ENCODE data around the gene RIN3. TPM values are rescaled to one million over a fixed set of nuclear protein-coding genes. Genes with fewer than 3 reads are reported as not detected.

The RIN3 gene
- total and polyA plus RNA-seq, 10 donors = 17.2 to 117 (median 75.7) TPM

- TF ChIP-seq POLR2AphosphoS5 (IDR thresholded peaks at IDR 0.05) = peak in 1 of 3 donors; percentile 67
- TF ChIP-seq CTCF (IDR thresholded peaks at IDR 0.05 in 8 of 11, conservative IDR thresholded peaks at IDR 0.05 in 3 of 11) = no peak
- WGBS, 5 donors = 7 to 10% (median 9%) methylated on average over 37 to 81 of the region's 81 CpGs
- peak; percentile 89 for DNase-seq
- no peaks in the 10 kb centered on the region for H3K9me3 ChIP-seq
- H3K4me3 ChIP-seq = peak overlapping the region; percentile 63 to 87 (median 76)
- H3K27ac ChIP-seq = peak overlapping the region; percentile 77 to 97 (median 92)
- peaks cover 19 to 83% (median 66%) of the 10 kb centered on the region in 6 donors for H3K4me1 ChIP-seq
- intact Hi-C loops (cut with DNase I; ENCODE audit: low total_unique reads) = no loop called here
- peaks cover 0 to 10% (median 0%) of the 10 kb centered on the region in 6 donors for H3K36me3 ChIP-seq
- peaks cover 0 to 19% (median 0%) of the 10 kb centered on the region in 7 donors for H3K27me3 ChIP-seq (replicated peaks in 1 of 7)
These were observed 624 bp downstream of the RIN3 start for GRCh38 chr14:92513966-92514843.

GRCh38 chr14:92514844-92515514, 1.4 kb downstream of the RIN3 start:
- Histone ChIP-seq H3K27me3 (replicated peaks in 1 of 7) (peaks cover 0 to 19% (median 0%) of the 10 kb centered on the region in 7 donors), H3K36me3 (peaks cover 0 to 10% (median 0%) of the 10 kb centered on the region in 6 donors), H3K27ac (peak overlapping the region; percentile 77 to 97 (median 92)), H3K4me3 (peak overlapping the region; percentile 63 to 87 (median 76)), H3K4me1 (peaks cover 19 to 89% (median 74%) of the 10 kb centered on the region in 6 donors), H3K9me3 (no peaks in the 10 kb centered on the region)
- peak; percentile 74 for DNase-seq
- WGBS, 5 donors = 44 to 55% (median 52%) methylated on average over 11 to 15 of the region's 15 CpGs
- intact Hi-C loops (cut with DNase I; ENCODE audit: low total_unique reads) = no loop called here
- TF ChIP-seq POLR2AphosphoS5 (IDR thresholded peaks at IDR 0.05) (no peak), POLR2A (IDR thresholded peaks at IDR 0.05) (no peak), CTCF (IDR thresholded peaks at IDR 0.05 in 8 of 11, conservative IDR thresholded peaks at IDR 0.05 in 3 of 11) (no peak)

GRCh38 chr14:92515546-92516343, 2.2 kb downstream of the RIN3 start:
- intact Hi-C loops (cut with DNase I; ENCODE audit: low total_unique reads) = no loop called here
- H3K9me3 ChIP-seq = no peaks in the 10 kb centered on the region
- no peak for TF ChIP-seq POLR2AphosphoS5 (IDR thresholded peaks at IDR 0.05)
- TF ChIP-seq POLR2A (IDR thresholded peaks at IDR 0.05) = no peak
- TF ChIP-seq CTCF (IDR thresholded peaks at IDR 0.05 in 8 of 11, conservative IDR thresholded peaks at IDR 0.05 in 3 of 11) = no peak
- H3K4me1 ChIP-seq = peaks cover 19 to 96% (median 76%) of the 10 kb centered on the region in 6 donors
- H3K4me3 ChIP-seq = peak overlapping the region in 4 of 8 donors; percentile 76 to 87 (median 84)
- 79 to 91% (median 83%) methylated on average over 5 of the region's 5 CpGs for WGBS, 5 donors
- H3K27ac ChIP-seq = peak overlapping the region in 7 of 8 donors; percentile 85 to 97 (median 93)
- H3K36me3 ChIP-seq = peaks cover 0 to 10% (median 0%) of the 10 kb centered on the region in 6 donors
- H3K27me3 ChIP-seq (replicated peaks in 1 of 7) = peaks cover 0 to 19% (median 0%) of the 10 kb centered on the region in 7 donors
- peak; percentile 70 for DNase-seq

Data from spleen (tissue), 11 donors.